Parathyroid adenoma (tissue), 2 donors: Measurements from ENCODE around the gene WDR77.

Experiments
- H2AFZ ChIP-seq: fragments of 300-600 bp; sonication (generic); one replicate; pipeline ENCODE4 v1.7.0; 2017; ENCODE audit warnings: antibody characterized with exemption, mild to moderate bottlenecking
- H3K27ac ChIP-seq: fragments of 300-600 bp; sonication (generic); one replicate; pipeline ENCODE4 v1.7.0; 2017
- H3K27me3 ChIP-seq: fragments of 300-600 bp; sonication (generic); one replicate; pipeline ENCODE4 v1.7.0; 2017; ENCODE audit warnings: low read length; ENCODE audit not compliant: control insufficient read depth, insufficient read depth
- H3K36me3 ChIP-seq: fragments of 300-600 bp; sonication (generic); one replicate; pipeline ENCODE4 v1.7.0; 2017; ENCODE audit warnings: low read length; ENCODE audit not compliant: control insufficient read depth, insufficient read depth
- H3K4me1 ChIP-seq: fragments of 300-600 bp; sonication (generic); one replicate; pipeline ENCODE4 v1.7.0; 2017; ENCODE audit warnings: control low read depth
- H3K4me2 ChIP-seq: fragments of 300-600 bp; sonication (generic); one replicate; pipeline ENCODE4 v1.7.0; 2017; ENCODE audit warnings: low read length
- H3K4me3 ChIP-seq: fragments of 300-600 bp; sonication (generic); one replicate; pipeline ENCODE4 v1.7.0; 2017; ENCODE audit warnings: low read depth, low read length
- H3K79me2 ChIP-seq: fragments of 300-600 bp; sonication (generic); one replicate; pipeline ENCODE4 v1.7.0; 2017; ENCODE audit warnings: control low read depth
- H3K9ac ChIP-seq: fragments of 300-600 bp; sonication (generic); one replicate; pipeline ENCODE4 v1.7.0; 2017; ENCODE audit warnings: mild to moderate bottlenecking
- H3K9me3 ChIP-seq: fragments of 300-600 bp; sonication (generic); one replicate; pipeline ENCODE4 v1.7.0; 2017; ENCODE audit warnings: low read length; ENCODE audit not compliant: control insufficient read depth
- TF ChIP-seq, protein P1 (sequence below): fragments of 300-600 bp; sonication (generic); IDR thresholded peaks from one replicate; pipeline ENCODE4 v1.7.0; 2017; ENCODE audit warnings: antibody characterized with exemption, mild to moderate bottlenecking
- donor health status: primary hyperparathyroidism.

Gene WDR77

GRCh38 chr1:111446967-111447892 is 1.8 kb downstream of the WDR77 start:
- Histone ChIP-seq H3K27me3 (no peaks in the 10 kb centered on the region), H3K9ac (no peak overlapping the region), H3K79me2 (peaks cover 6% of the 10 kb centered on the region), H3K4me1 (peaks cover 8% of the 10 kb centered on the region), H3K27ac (no peak overlapping the region), H3K9me3 (no peaks in the 10 kb centered on the region), H3K4me3 (no peak overlapping the region), H2AFZ (no peak overlapping the region), H3K36me3 (no peaks in the 10 kb centered on the region), H3K4me2 (no peak overlapping the region)
- TF ChIP-seq, protein P1, sequence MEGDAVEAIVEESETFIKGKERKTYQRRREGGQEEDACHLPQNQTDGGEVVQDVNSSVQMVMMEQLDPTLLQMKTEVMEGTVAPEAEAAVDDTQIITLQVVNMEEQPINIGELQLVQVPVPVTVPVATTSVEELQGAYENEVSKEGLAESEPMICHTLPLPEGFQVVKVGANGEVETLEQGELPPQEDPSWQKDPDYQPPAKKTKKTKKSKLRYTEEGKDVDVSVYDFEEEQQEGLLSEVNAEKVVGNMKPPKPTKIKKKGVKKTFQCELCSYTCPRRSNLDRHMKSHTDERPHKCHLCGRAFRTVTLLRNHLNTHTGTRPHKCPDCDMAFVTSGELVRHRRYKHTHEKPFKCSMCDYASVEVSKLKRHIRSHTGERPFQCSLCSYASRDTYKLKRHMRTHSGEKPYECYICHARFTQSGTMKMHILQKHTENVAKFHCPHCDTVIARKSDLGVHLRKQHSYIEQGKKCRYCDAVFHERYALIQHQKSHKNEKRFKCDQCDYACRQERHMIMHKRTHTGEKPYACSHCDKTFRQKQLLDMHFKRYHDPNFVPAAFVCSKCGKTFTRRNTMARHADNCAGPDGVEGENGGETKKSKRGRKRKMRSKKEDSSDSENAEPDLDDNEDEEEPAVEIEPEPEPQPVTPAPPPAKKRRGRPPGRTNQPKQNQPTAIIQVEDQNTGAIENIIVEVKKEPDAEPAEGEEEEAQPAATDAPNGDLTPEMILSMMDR: no peak

DNA sequence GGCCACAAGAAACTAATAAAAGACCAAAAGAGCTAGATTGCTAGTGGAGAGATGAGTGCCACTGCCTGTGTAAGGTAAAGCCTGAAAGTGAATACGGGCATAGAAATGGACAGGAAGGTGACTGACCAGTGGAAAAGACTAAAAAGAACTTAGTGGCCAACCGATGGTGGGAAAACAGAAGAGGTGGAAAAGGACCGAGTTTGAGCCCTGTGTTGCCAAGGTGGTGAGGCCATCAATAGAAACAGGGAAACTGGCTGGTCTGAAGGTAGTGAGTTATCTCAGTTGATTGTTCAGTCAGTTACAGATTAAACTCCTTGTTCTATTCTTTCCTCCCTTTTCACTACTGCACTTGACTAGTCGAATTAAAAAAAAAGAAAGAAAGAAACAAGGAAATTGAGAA is 2.5 kb downstream of the WDR77 start:
- H3K4me1 ChIP-seq: peaks cover 7% of the 10 kb centered on the region
- TF ChIP-seq, protein P1: no peak
- H3K4me3 ChIP-seq: no peak overlapping the region
- H2AFZ ChIP-seq: no peak overlapping the region
- no peaks in the 10 kb centered on the region for H3K36me3 ChIP-seq
- peaks cover 5% of the 10 kb centered on the region for H3K79me2 ChIP-seq
- no peak overlapping the region for H3K4me2 ChIP-seq
- no peak overlapping the region for H3K27ac ChIP-seq
- H3K9ac ChIP-seq: no peak overlapping the region
- no peaks in the 10 kb centered on the region for H3K27me3 ChIP-seq
- H3K9me3 ChIP-seq: no peaks in the 10 kb centered on the region

- H2AFZ ChIP-seq: no peak overlapping the region
- H3K4me3 ChIP-seq: no peak overlapping the region
- no peak overlapping the region for H3K4me2 ChIP-seq
- no peaks in the 10 kb centered on the region for H3K79me2 ChIP-seq
- no peak overlapping the region for H3K27ac ChIP-seq
- TF ChIP-seq, protein P1: no peak
- no peaks in the 10 kb centered on the region for H3K9me3 ChIP-seq
- no peaks in the 10 kb centered on the region for H3K4me1 ChIP-seq
- H3K36me3 ChIP-seq: no peaks in the 10 kb centered on the region
- H3K27me3 ChIP-seq: no peaks in the 10 kb centered on the region
- no peak overlapping the region for H3K9ac ChIP-seq
Observed at GRCh38 chr1:111444031-111444430, 5.0 kb downstream of the WDR77 start.

- Histone ChIP-seq H3K36me3 (no peaks in the 10 kb centered on the region), H3K79me2 (no peaks in the 10 kb centered on the region), H3K4me1 (no peaks in the 10 kb centered on the region), H3K4me3 (no peak overlapping the region), H3K27ac (no peak overlapping the region), H3K27me3 (no peaks in the 10 kb centered on the region), H2AFZ (no peak overlapping the region), H3K4me2 (no peak overlapping the region), H3K9me3 (no peaks in the 10 kb centered on the region), H3K9ac (no peak overlapping the region)
- TF ChIP-seq, protein P1: no peak
Observed at GRCh38 chr1:111442457-111442856, 6.6 kb downstream of the WDR77 start.
